ENCODE measurements around the gene STPG3.

STPG3 gene

GRCh38 chr9:137268538-137269201 is 17.6 kb downstream of the STPG3 start:
- Histone ChIP-seq H3K4me1 (ENCODE audit: control insufficient read depth in 1 of 2, insufficient read depth in 2 of 2, low read length in 2 of 2) (peaks cover 18 to 22% of the 10 kb centered on the region in 2 donors), H3K9me3 (ENCODE audit: control insufficient read depth in 1 of 2, low read length in 2 of 2) (no peaks in the 10 kb centered on the region), H3K9ac (ENCODE audit: low read depth in 1 of 2, low read length in 2 of 2) (peak overlapping the region; percentile 12 to 13), H3K4me3 (ENCODE audit: low read depth in 1 of 2, low read length in 2 of 2) (peak overlapping the region; percentile 33 to 59), H3K27me3 (ENCODE audit: control insufficient read depth in 1 of 2, insufficient read depth in 2 of 2, low read length in 2 of 2) (no peaks in the 10 kb centered on the region), H3K36me3 (ENCODE audit: control insufficient read depth in 1 of 2, insufficient read depth in 2 of 2, low read length in 2 of 2) (peaks cover 12 to 57% of the 10 kb centered on the region in 2 donors), H3K27ac (ENCODE audit: low read depth, low read length) (peak overlapping the region; percentile 42)

GRCh38 chr9:137269231-137269772 is 18.2 kb downstream of the STPG3 start:
- peak overlapping the region; percentile 33 to 59 for H3K4me3 ChIP-seq (ENCODE audit: low read depth in 1 of 2, low read length in 2 of 2)
- H3K27ac ChIP-seq (ENCODE audit: low read depth, low read length) = peak overlapping the region; percentile 42
- H3K9me3 ChIP-seq (ENCODE audit: control insufficient read depth in 1 of 2, low read length in 2 of 2) = no peaks in the 10 kb centered on the region
- H3K9ac ChIP-seq (ENCODE audit: low read depth in 1 of 2, low read length in 2 of 2) = peak overlapping the region; percentile 12 to 13
- peaks cover 12 to 50% of the 10 kb centered on the region in 2 donors for H3K36me3 ChIP-seq (ENCODE audit: control insufficient read depth in 1 of 2, insufficient read depth in 2 of 2, low read length in 2 of 2)
- no peaks in the 10 kb centered on the region for H3K27me3 ChIP-seq (ENCODE audit: control insufficient read depth in 1 of 2, insufficient read depth in 2 of 2, low read length in 2 of 2)
- peaks cover 24 to 28% of the 10 kb centered on the region in 2 donors for H3K4me1 ChIP-seq (ENCODE audit: control insufficient read depth in 1 of 2, insufficient read depth in 2 of 2, low read length in 2 of 2)

DNA sequence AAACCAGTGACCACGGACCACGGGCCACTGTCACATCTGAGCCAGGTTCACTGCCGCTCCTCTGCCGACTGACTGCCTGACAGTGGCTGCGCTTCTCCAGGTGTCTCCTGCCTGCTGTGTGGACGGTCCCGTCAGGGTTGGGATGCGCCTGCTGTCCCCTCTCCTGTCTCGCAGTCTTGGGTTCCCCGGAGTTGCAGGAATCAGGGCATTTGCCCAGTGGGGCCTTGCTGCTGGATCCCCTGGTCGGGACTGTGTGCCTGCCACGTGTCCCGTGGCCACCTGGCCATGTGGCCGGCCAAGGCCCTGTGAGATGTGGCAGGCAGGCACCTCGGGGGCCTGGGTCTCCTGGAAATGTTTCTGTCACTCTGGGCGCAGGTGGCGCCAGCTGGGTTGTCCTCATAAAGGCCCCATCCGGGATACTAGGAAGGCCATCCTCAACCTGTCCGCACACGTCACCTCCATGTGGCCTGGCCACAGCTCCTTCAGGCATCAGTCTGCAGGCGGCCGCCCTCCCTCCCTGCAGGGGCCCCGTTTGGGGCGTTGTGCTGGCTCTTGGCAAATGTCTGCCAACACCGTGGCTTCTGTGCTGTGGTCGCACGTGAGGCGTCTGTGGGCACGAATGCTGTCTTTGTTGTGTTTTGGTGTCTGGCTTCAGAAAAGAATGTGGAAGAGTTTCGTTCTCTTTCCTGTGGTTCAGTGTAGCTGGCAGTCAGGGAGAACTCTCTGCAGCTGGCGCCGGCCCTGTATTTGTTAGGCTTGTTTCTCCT is 20.0 kb downstream of the STPG3 start:
- H3K4me3 ChIP-seq (ENCODE audit: low read depth in 1 of 2, low read length in 2 of 2) = no peak overlapping the region

GRCh38 chr9:137271696-137272076 is 20.6 kb downstream of the STPG3 start:
- no peak overlapping the region for H3K27ac ChIP-seq (ENCODE audit: low read depth, low read length)
- no peaks in the 10 kb centered on the region for H3K9me3 ChIP-seq (ENCODE audit: control insufficient read depth in 1 of 2, low read length in 2 of 2)
- no peak overlapping the region for H3K9ac ChIP-seq (ENCODE audit: low read depth in 1 of 2, low read length in 2 of 2)
- no peak overlapping the region for H3K4me3 ChIP-seq (ENCODE audit: low read depth in 1 of 2, low read length in 2 of 2)
- peaks cover 3 to 32% of the 10 kb centered on the region in 2 donors for H3K36me3 ChIP-seq (ENCODE audit: control insufficient read depth in 1 of 2, insufficient read depth in 2 of 2, low read length in 2 of 2)
- no peaks in the 10 kb centered on the region for H3K27me3 ChIP-seq (ENCODE audit: control insufficient read depth in 1 of 2, insufficient read depth in 2 of 2, low read length in 2 of 2)
- H3K4me1 ChIP-seq (ENCODE audit: control insufficient read depth in 1 of 2, insufficient read depth in 2 of 2, low read length in 2 of 2) = peaks cover 42 to 50% of the 10 kb centered on the region in 2 donors

More for the DNA sequence above, 20.0 kb downstream of the STPG3 start:
- Histone ChIP-seq H3K4me1 (ENCODE audit: control insufficient read depth in 1 of 2, insufficient read depth in 2 of 2, low read length in 2 of 2) (peaks cover 36 to 45% of the 10 kb centered on the region in 2 donors), H3K36me3 (ENCODE audit: control insufficient read depth in 1 of 2, insufficient read depth in 2 of 2, low read length in 2 of 2) (peaks cover 7 to 38% of the 10 kb centered on the region in 2 donors), H3K9me3 (ENCODE audit: control insufficient read depth in 1 of 2, low read length in 2 of 2) (no peaks in the 10 kb centered on the region), H3K9ac (ENCODE audit: low read depth in 1 of 2, low read length in 2 of 2) (no peak overlapping the region), H3K27ac (ENCODE audit: low read depth, low read length) (no peak overlapping the region), H3K27me3 (ENCODE audit: control insufficient read depth in 1 of 2, insufficient read depth in 2 of 2, low read length in 2 of 2) (no peaks in the 10 kb centered on the region)

DNA sequence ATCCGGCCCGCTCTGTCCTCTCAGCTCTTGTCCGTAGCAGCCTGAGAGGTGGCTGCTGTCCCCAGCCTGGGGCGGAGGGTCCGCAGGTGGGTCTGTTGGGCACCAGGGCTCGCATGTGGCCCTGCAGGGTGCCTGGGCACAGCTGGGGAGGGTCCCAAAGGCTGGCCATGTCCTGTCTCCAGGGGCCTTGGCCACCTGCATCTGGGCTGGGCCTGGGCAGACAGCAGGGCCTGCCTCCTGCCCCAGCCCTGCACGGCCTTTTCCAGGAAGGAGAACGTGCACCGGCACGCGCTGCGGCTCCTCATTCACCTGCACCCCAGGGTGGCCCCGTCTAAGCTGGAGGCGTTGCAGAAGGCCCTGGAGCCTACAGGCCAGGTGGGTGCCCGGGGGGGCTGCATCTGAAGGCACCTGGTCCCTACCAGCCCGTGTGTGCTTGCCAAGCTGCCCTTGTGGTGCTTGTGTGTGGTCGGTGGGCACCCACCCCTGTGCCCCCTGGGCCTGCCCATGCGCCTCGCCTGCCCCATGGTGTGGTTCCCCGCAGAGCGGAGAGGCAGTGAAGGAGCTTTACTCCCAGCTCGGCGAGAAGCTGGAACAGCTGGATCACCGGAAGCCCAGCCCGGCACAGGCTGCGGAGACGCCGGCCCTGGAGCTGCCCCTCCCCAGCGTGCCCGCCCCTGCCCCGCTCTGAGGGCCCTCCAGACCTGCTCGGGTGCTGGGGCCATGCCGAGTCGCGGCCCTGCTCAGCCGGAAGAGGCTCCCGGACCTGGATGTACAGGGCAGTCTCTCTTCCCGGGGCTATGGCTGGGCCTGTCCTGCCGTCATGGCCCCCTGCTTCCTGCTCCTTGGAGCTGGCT is 21.4 kb downstream of the STPG3 start:
- H3K27ac ChIP-seq (ENCODE audit: low read depth, low read length) = no peak overlapping the region
- H3K36me3 ChIP-seq (ENCODE audit: control insufficient read depth in 1 of 2, insufficient read depth in 2 of 2, low read length in 2 of 2) = peaks cover 3 to 27% of the 10 kb centered on the region in 2 donors

GRCh38 chr9:137273095-137273490 is 22.0 kb downstream of the STPG3 start:
- Histone ChIP-seq H3K27ac (ENCODE audit: low read depth, low read length) (no peak overlapping the region), H3K9ac (ENCODE audit: low read depth in 1 of 2, low read length in 2 of 2) (no peak overlapping the region), H3K4me3 (ENCODE audit: low read depth in 1 of 2, low read length in 2 of 2) (no peak overlapping the region), H3K4me1 (ENCODE audit: control insufficient read depth in 1 of 2, insufficient read depth in 2 of 2, low read length in 2 of 2) (peaks cover 45 to 59% of the 10 kb centered on the region in 2 donors), H3K36me3 (ENCODE audit: control insufficient read depth in 1 of 2, insufficient read depth in 2 of 2, low read length in 2 of 2) (peaks cover 3 to 27% of the 10 kb centered on the region in 2 donors), H3K27me3 (ENCODE audit: control insufficient read depth in 1 of 2, insufficient read depth in 2 of 2, low read length in 2 of 2) (no peaks in the 10 kb centered on the region), H3K9me3 (ENCODE audit: control insufficient read depth in 1 of 2, low read length in 2 of 2) (no peaks in the 10 kb centered on the region)

More for the DNA sequence above, 21.4 kb downstream of the STPG3 start:
- Histone ChIP-seq H3K4me3 (ENCODE audit: low read depth in 1 of 2, low read length in 2 of 2) (no peak overlapping the region), H3K9me3 (ENCODE audit: control insufficient read depth in 1 of 2, low read length in 2 of 2) (no peaks in the 10 kb centered on the region), H3K4me1 (ENCODE audit: control insufficient read depth in 1 of 2, insufficient read depth in 2 of 2, low read length in 2 of 2) (peaks cover 49 to 58% of the 10 kb centered on the region in 2 donors), H3K27me3 (ENCODE audit: control insufficient read depth in 1 of 2, insufficient read depth in 2 of 2, low read length in 2 of 2) (no peaks in the 10 kb centered on the region), H3K9ac (ENCODE audit: low read depth in 1 of 2, low read length in 2 of 2) (no peak overlapping the region)

- H3K27ac ChIP-seq (ENCODE audit: low read depth, low read length) = peak overlapping the region; percentile 63
- H3K9me3 ChIP-seq (ENCODE audit: control insufficient read depth in 1 of 2, low read length in 2 of 2) = no peaks in the 10 kb centered on the region
- no peak overlapping the region for H3K4me3 ChIP-seq (ENCODE audit: low read depth in 1 of 2, low read length in 2 of 2)
- peaks cover 42 to 55% of the 10 kb centered on the region in 2 donors for H3K4me1 ChIP-seq (ENCODE audit: control insufficient read depth in 1 of 2, insufficient read depth in 2 of 2, low read length in 2 of 2)
- peak overlapping the region; percentile 26 to 35 for H3K9ac ChIP-seq (ENCODE audit: low read depth in 1 of 2, low read length in 2 of 2)
- H3K27me3 ChIP-seq (ENCODE audit: control insufficient read depth in 1 of 2, insufficient read depth in 2 of 2, low read length in 2 of 2) = no peaks in the 10 kb centered on the region
- H3K36me3 ChIP-seq (ENCODE audit: control insufficient read depth in 1 of 2, insufficient read depth in 2 of 2, low read length in 2 of 2) = peaks cover 3 to 25% of the 10 kb centered on the region in 2 donors
Measured at GRCh38 chr9:137273611-137274320, 22.7 kb downstream of the STPG3 start.

DNA sequence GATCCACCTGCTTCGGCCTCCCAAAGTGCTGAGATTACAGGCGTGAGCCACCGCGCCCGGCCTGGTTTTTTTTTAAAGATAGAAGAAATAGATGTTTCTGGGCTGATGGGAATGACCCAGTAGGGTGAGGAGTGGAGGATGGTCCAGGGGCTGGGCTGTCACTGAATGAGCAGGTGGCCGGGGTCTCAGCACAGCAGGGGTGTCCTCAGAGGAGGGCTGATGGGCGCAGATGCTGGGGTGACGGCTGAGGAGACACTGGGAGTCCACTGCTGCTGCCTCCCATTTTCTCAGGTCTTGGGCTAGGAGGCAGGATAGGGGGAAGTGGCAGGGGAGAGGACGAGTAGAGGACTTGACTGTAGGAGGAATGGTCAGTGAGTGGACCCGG is 24.1 kb downstream of the STPG3 start:
- H3K27ac ChIP-seq (ENCODE audit: low read depth, low read length) = no peak overlapping the region
- peaks cover 31 to 48% of the 10 kb centered on the region in 2 donors for H3K4me1 ChIP-seq (ENCODE audit: control insufficient read depth in 1 of 2, insufficient read depth in 2 of 2, low read length in 2 of 2)
- peak overlapping the region in 1 of 2 donors; percentile 38 for H3K9ac ChIP-seq (ENCODE audit: low read depth in 1 of 2, low read length in 2 of 2)
- no peaks in the 10 kb centered on the region for H3K9me3 ChIP-seq (ENCODE audit: control insufficient read depth in 1 of 2, low read length in 2 of 2)
- peaks cover 0 to 31% of the 10 kb centered on the region in 2 donors for H3K36me3 ChIP-seq (ENCODE audit: control insufficient read depth in 1 of 2, insufficient read depth in 2 of 2, low read length in 2 of 2)
- no peak overlapping the region for H3K4me3 ChIP-seq (ENCODE audit: low read depth in 1 of 2, low read length in 2 of 2)
- H3K27me3 ChIP-seq (ENCODE audit: control insufficient read depth in 1 of 2, insufficient read depth in 2 of 2, low read length in 2 of 2) = no peaks in the 10 kb centered on the region
